ENCODE measurements around the gene SPATC1L.

SPATC1L gene

GRCh38 chr21:46139686-46140085, 44.6 kb downstream of the SPATC1L start:
- no peak for TF ChIP-seq CTCF (IDR thresholded peaks at IDR 0.05; ENCODE audit: low read depth, low read length, missing control alignments)
- H3K4me3 ChIP-seq (replicated peaks; ENCODE audit: low read depth, low read length), result no peak overlapping the region
- DNase-seq (ENCODE audit: extremely low read depth, low read depth), result no peak

- no peak for DNase-seq (ENCODE audit: extremely low read depth, low read depth)
- H3K4me3 ChIP-seq (replicated peaks; ENCODE audit: low read depth, low read length), result no peak overlapping the region
- no peak for TF ChIP-seq CTCF (IDR thresholded peaks at IDR 0.05; ENCODE audit: low read depth, low read length, missing control alignments)
Observed at GRCh38 chr21:46138383-46138970, 45.8 kb downstream of the SPATC1L start.

GRCh38 chr21:46137908-46138307, 46.4 kb downstream of the SPATC1L start:
- TF ChIP-seq CTCF (IDR thresholded peaks at IDR 0.05; ENCODE audit: low read depth, low read length, missing control alignments), result no peak
- H3K4me3 ChIP-seq (replicated peaks; ENCODE audit: low read depth, low read length), result no peak overlapping the region
- no peak for DNase-seq (ENCODE audit: extremely low read depth, low read depth)

GRCh38 chr21:46136739-46137349, 47.4 kb downstream of the SPATC1L start:
- H3K4me3 ChIP-seq (replicated peaks; ENCODE audit: low read depth, low read length), result no peak overlapping the region
- DNase-seq (ENCODE audit: extremely low read depth, low read depth), result no peak
- no peak for TF ChIP-seq CTCF (IDR thresholded peaks at IDR 0.05; ENCODE audit: low read depth, low read length, missing control alignments)

- DNase-seq (ENCODE audit: extremely low read depth, low read depth), result no peak
- TF ChIP-seq CTCF (IDR thresholded peaks at IDR 0.05; ENCODE audit: low read depth, low read length, missing control alignments), result no peak
- no peak overlapping the region for H3K4me3 ChIP-seq (replicated peaks; ENCODE audit: low read depth, low read length)
Observed at GRCh38 chr21:46135782-46136395, 48.4 kb downstream of the SPATC1L start.

- no peak overlapping the region for H3K4me3 ChIP-seq (replicated peaks; ENCODE audit: low read depth, low read length)
- no peak for DNase-seq (ENCODE audit: extremely low read depth, low read depth)
- no peak for TF ChIP-seq CTCF (IDR thresholded peaks at IDR 0.05; ENCODE audit: low read depth, low read length, missing control alignments)
Observed at GRCh38 chr21:46131838-46132651, 52.2 kb downstream of the SPATC1L start.

All from HFF-Myc (cell line).